H1 (cell line): ENCODE results near the gene MOCS1. TPM values are rescaled to one million over a fixed set of nuclear protein-coding genes. Genes with fewer than 3 reads are reported as not detected.

Experiments used
- CTCF ChIA-PET: fragments of 300-600 bp; sonication (Branson Sonifier 250); formaldehyde crosslinking; loops from one replicate; lab custom pipeline; 2021; ENCODE audit not compliant: partially characterized antibody; lab: Charles Lee
- POLR2A ChIA-PET: fragments of 300-600 bp; sonication (Branson Sonifier 250); formaldehyde crosslinking; loops from one replicate; lab custom pipeline; 2021; ENCODE audit warnings: inconsistent platforms; ENCODE audit not compliant: partially characterized antibody; lab: Charles Lee
- DNase-seq, 2 experiments: peaks; one replicate each; pipeline versions ENCODE4 v3.0.0 to v3.0.0-alpha.2; 2010 to 2022; ENCODE audit warnings: low spot score in 2 of 2, low read depth in 1 of 2, mixed read lengths in 1 of 2
- FAIRE-seq: peaks from 2 replicates; lab custom pipeline; 2011; peaks lifted over from hg19 to GRCh38; lab: Jason Lieb, UNC
- H2AFZ ChIP-seq: 2 replicates; pipeline ENCODE4 v1.8.1; 2012; ENCODE audit warnings: low read length, inconsistent platforms
- H2AK5ac ChIP-seq: 2 replicates; pipeline ENCODE4 v1.6.1; 2013; ENCODE audit warnings: low read depth, low read length
- H2BK120ac ChIP-seq: replicated peaks from 2 replicates; pipeline ENCODE3; 2013; ENCODE audit warnings: low read depth, low read length, inconsistent platforms
- H2BK12ac ChIP-seq: 2 replicates; pipeline ENCODE4 v1.6.1; 2013; ENCODE audit warnings: low read depth, low read length
- H2BK15ac ChIP-seq: 2 replicates; pipeline ENCODE4 v1.6.1; 2013; ENCODE audit warnings: low read length
- H2BK20ac ChIP-seq: 2 replicates; pipeline ENCODE4 v1.6.1; 2013; ENCODE audit warnings: low read length
- H2BK5ac ChIP-seq: 2 replicates; pipeline ENCODE4 v1.6.1; 2013; ENCODE audit warnings: low read depth, low read length
- H3K14ac ChIP-seq: 2 replicates; pipeline ENCODE4 v1.6.1; 2013; ENCODE audit warnings: inconsistent platforms; ENCODE audit not compliant: insufficient read length
- H3K18ac ChIP-seq: 2 replicates; pipeline ENCODE4 v1.6.1; 2013; ENCODE audit warnings: low read length; ENCODE audit errors: extremely low read depth
- H3K23ac ChIP-seq: 2 replicates; pipeline ENCODE4 v1.6.1; 2013; ENCODE audit warnings: inconsistent platforms; ENCODE audit not compliant: insufficient read length
- H3K23me2 ChIP-seq: 2 replicates; pipeline ENCODE4 v1.6.1; 2013; ENCODE audit warnings: low read depth, low read length
- H3K27ac ChIP-seq: 2 replicates; pipeline ENCODE4 v1.6.1; 2011; ENCODE audit warnings: low read depth, low read length, inconsistent platforms
- H3K27me3 ChIP-seq, 4 experiments: replicated peaks in 1 of 4; 1 replicate in 1 of 4; 2 replicates in 3 of 4; pipeline versions ENCODE4 v1.6.1 to v1.8.1; 2011 to 2013; ENCODE audit warnings: low read length in 3 of 4, mild to moderate bottlenecking in 3 of 4, inconsistent platforms in 2 of 4, mixed read lengths in 2 of 4, moderate library complexity in 1 of 4; ENCODE audit not compliant: control insufficient read depth in 3 of 4, insufficient read depth in 3 of 4; ENCODE audit errors: extremely low read depth in 1 of 4
- H3K36me3 ChIP-seq, 4 experiments: 2 replicates each; pipeline versions ENCODE4 v1.6.1 to v1.8.1; 2011 to 2013; ENCODE audit warnings: mild to moderate bottlenecking in 4 of 4, low read length in 3 of 4, moderate library complexity in 2 of 4, control low read depth in 1 of 4, inconsistent platforms in 1 of 4; ENCODE audit not compliant: insufficient read depth in 4 of 4, control insufficient read depth in 2 of 4
- H3K4ac ChIP-seq: replicated peaks from 2 replicates; pipeline ENCODE3; 2013; ENCODE audit warnings: low read length, low read depth, mixed read lengths, inconsistent platforms; ENCODE audit not compliant: insufficient read length
- H3K4me1 ChIP-seq, 4 experiments: replicated peaks in 1 of 4; 1 replicate in 1 of 4; 2 replicates in 3 of 4; pipeline versions ENCODE4 v1.6.1 to v1.8.1; 2011 to 2013; ENCODE audit warnings: low read length in 3 of 4, inconsistent platforms in 2 of 4, mixed read lengths in 1 of 4; ENCODE audit not compliant: insufficient read depth in 4 of 4, control insufficient read depth in 3 of 4
- H3K4me2 ChIP-seq, 2 experiments: 2 replicates each; pipeline versions ENCODE4 v1.6.1 to v1.8.1; 2011 to 2013; ENCODE audit warnings: low read depth in 2 of 2, low read length in 2 of 2, control low read depth in 1 of 2, inconsistent platforms in 1 of 2, mild to moderate bottlenecking in 1 of 2; ENCODE audit not compliant: insufficient read depth in 1 of 2
- H3K4me3 ChIP-seq, 4 experiments: fragments of 200-600, 300-600 bp in 1 of 4; sonication (generic), shearing (Covaris generic), sonication (Bioruptor Twin) in 1 of 4; 2 replicates each; pipeline versions ENCODE4 v1.5.1 to v1.8.1; 2011 to 2016; ENCODE audit warnings: low read length in 4 of 4, low read depth in 3 of 4, control low read depth in 2 of 4, inconsistent platforms in 2 of 4, mild to moderate bottlenecking in 2 of 4, mixed read lengths in 1 of 4, moderate library complexity in 1 of 4; ENCODE audit not compliant: insufficient read depth in 2 of 4; ENCODE audit errors: extremely low read depth in 1 of 4
- H3K56ac ChIP-seq: replicated peaks from 2 replicates; pipeline ENCODE3; 2013; ENCODE audit warnings: low read depth, mild to moderate bottlenecking, mixed read lengths, low read length, inconsistent platforms; ENCODE audit not compliant: insufficient read length
- H3K79me1 ChIP-seq: 2 replicates; pipeline ENCODE4 v1.6.1; 2013; ENCODE audit warnings: low read depth, low read length, control low read depth
- H3K79me2 ChIP-seq, 2 experiments: 2 replicates each; pipeline versions ENCODE4 v1.6.1 to v1.8.1; 2012 to 2013; ENCODE audit warnings: low read length in 2 of 2, mild to moderate bottlenecking in 2 of 2, inconsistent platforms in 1 of 2; ENCODE audit not compliant: insufficient read depth in 2 of 2, control insufficient read depth in 1 of 2
- H3K9ac ChIP-seq, 4 experiments: replicated peaks in 1 of 4; 1 replicate in 1 of 4; 2 replicates in 3 of 4; pipeline versions ENCODE4 v1.6.1 to v1.8.1; 2011 to 2013; ENCODE audit warnings: low read depth in 3 of 4, low read length in 3 of 4, control low read depth in 2 of 4, mild to moderate bottlenecking in 2 of 4, moderate library complexity in 2 of 4, inconsistent platforms in 1 of 4; ENCODE audit errors: extremely low read depth in 1 of 4
- H3K9me3 ChIP-seq, 2 experiments: 2 replicates each; pipeline versions ENCODE4 v1.6.1 to v1.8.1; 2012 to 2013; ENCODE audit warnings: mild to moderate bottlenecking in 2 of 2, moderate library complexity in 2 of 2, control low read depth in 1 of 2, inconsistent platforms in 1 of 2, low read depth in 1 of 2, low read length in 1 of 2, mixed read lengths in 1 of 2; ENCODE audit not compliant: insufficient read depth in 2 of 2
- H4K20me1 ChIP-seq, 2 experiments: replicated peaks in 1 of 2; 2 replicates each; pipeline versions ENCODE3 to v1.8.1; 2011 to 2013; ENCODE audit warnings: inconsistent platforms in 2 of 2, low read length in 2 of 2, mild to moderate bottlenecking in 1 of 2; ENCODE audit not compliant: insufficient read depth in 2 of 2, control insufficient read depth in 1 of 2
- H4K5ac ChIP-seq: 2 replicates; pipeline ENCODE4 v1.6.1; 2013; ENCODE audit warnings: low read length, low read depth, mixed read lengths, inconsistent platforms; ENCODE audit not compliant: insufficient read length
- H4K8ac ChIP-seq: 2 replicates; pipeline ENCODE4 v1.8.0; 2013; ENCODE audit warnings: mild to moderate bottlenecking, moderate library complexity, low read length, inconsistent platforms; ENCODE audit not compliant: insufficient read depth; ENCODE audit errors: extremely low read depth
- H4K91ac ChIP-seq: replicated peaks from 2 replicates; pipeline ENCODE3; 2013; ENCODE audit warnings: low read length, mixed read lengths, inconsistent platforms; ENCODE audit not compliant: insufficient read length
- GTF2F1 ChIP-seq: IDR thresholded peaks from 2 replicates; pipeline ENCODE4 v1.6.1; 2012; ENCODE audit warnings: low read depth, low read length, improper control_type of control experiment, borderline replicate concordance
- HDAC2 ChIP-seq, 2 experiments: fragments of 300-600 bp in 1 of 2; sonication (generic) in 1 of 2; IDR thresholded peaks; 2 replicates each; pipeline ENCODE4 v1.6.1; 2011 to 2012; ENCODE audit warnings: low read depth in 2 of 2, low read length in 2 of 2, mild to moderate bottlenecking in 2 of 2, moderate library complexity in 2 of 2, borderline replicate concordance in 1 of 2, inconsistent platforms in 1 of 2
- WGBS, 2 experiments: shearing (Covaris generic) in 1 of 2; methylation state at CpG; one replicate each; pipeline versions ENCODE4 v1.1.6 to v1.1.7; 2013 to 2015; ENCODE audit warnings: low lambda C conversion rate in 2 of 2, mixed read lengths in 2 of 2, inconsistent platforms in 1 of 2, low coverage in 1 of 2, missing lambda C conversion rate in 1 of 2; ENCODE audit not compliant: insufficient replicate concordance in 2 of 2, insufficient coverage in 1 of 2, insufficient read length in 1 of 2; ENCODE audit errors: extremely low coverage in 1 of 2, missing lambda C conversion rate in 1 of 2; 5-methylcytosine and 5-hydroxymethylcytosine counted together
- polyA plus RNA-seq, 7 experiments: library from polyadenylated mRNA; depleted of rRNA in 3 of 7; stranded (reverse) in 5 of 7; unstranded in 2 of 7; fragments of >200 nt in 5 of 7; fragments of 200-250 nt in 2 of 7; gene quantifications; 1 replicate in 5 of 7; 2 replicates in 1 of 7; 4 replicates in 1 of 7; pipeline versions ENCODE4 v1.2.1 to v1.2.3, GENCODE V29; 2011 to 2013; ENCODE audit warnings: missing spikeins in 2 of 7, mixed read lengths in 2 of 7
- total RNA-seq: library from RNA; stranded (reverse); fragmentation: NEBNext Ultra II Directional; extraction: Animal tissue kit (Norgen Biotek cat#: 25700); gene quantifications from 2 replicates; pipeline ENCODE4 v1.2.1, GENCODE V29; 2021

MOCS1 gene
- total and polyA plus RNA-seq, 2 of the 8 experiments (the other 6 are each of a cell fraction or from before 2014, with no cell fraction given): 13.4 to 19.7 TPM

GRCh38 chr6:39952167-39952566 lies 17.9 kb upstream of the MOCS1 start:
- POLR2A ChIA-PET: no interaction called here

More at GRCh38 chr6:39952167-39952566, 17.9 kb upstream of the MOCS1 start:
- DNase-seq: no peak
- H3K56ac ChIP-seq: no peak overlapping the region
- H2BK12ac ChIP-seq: no peak overlapping the region
- no peak for TF ChIP-seq HDAC2 (IDR thresholded peaks at IDR 0.05; ENCODE audit: borderline replicate concordance in 1 of 2, low read depth in 2 of 2, low read length in 2 of 2)
- TF ChIP-seq GTF2F1: no peak
- H3K14ac ChIP-seq: no peak overlapping the region
- H3K4me2 ChIP-seq: no peak overlapping the region
- FAIRE-seq: no peak
- H2BK5ac ChIP-seq: no peak overlapping the region
- no peaks in the 10 kb centered on the region for H3K79me1 ChIP-seq
- H2AK5ac ChIP-seq: no peak overlapping the region
- no peak overlapping the region for H3K23ac ChIP-seq
- H3K9ac ChIP-seq: no peak overlapping the region
- H4K8ac ChIP-seq: no peak overlapping the region
- H4K20me1 ChIP-seq: no peaks in the 10 kb centered on the region
- CTCF ChIA-PET: no interaction called here
- no peak overlapping the region for H4K5ac ChIP-seq
- no peak overlapping the region for H2BK20ac ChIP-seq
- WGBS, 2 experiments: 91% methylated on average over 4 of the region's 4 CpGs; no CpG with 5 or more reads in 1 of the 2 experiments
- H3K4me3 ChIP-seq: no peak overlapping the region
- no peaks in the 10 kb centered on the region for H3K23me2 ChIP-seq
- H2BK120ac ChIP-seq: no peak overlapping the region
- H2BK15ac ChIP-seq: no peak overlapping the region
- no peak overlapping the region for H2AFZ ChIP-seq
- no peaks in the 10 kb centered on the region for H3K9me3 ChIP-seq
- no peak overlapping the region for H3K18ac ChIP-seq
- H3K4ac ChIP-seq: no peak overlapping the region
- H3K27ac ChIP-seq: no peak overlapping the region
- H3K27me3 ChIP-seq: no peaks in the 10 kb centered on the region; a peak in 1 of 7 replicates
- peaks cover 5 to 15% (median 9%) of the 10 kb centered on the region in 4 experiments for H3K4me1 ChIP-seq
- no peaks in the 10 kb centered on the region for H3K79me2 ChIP-seq
- H4K91ac ChIP-seq: no peak overlapping the region
- no peaks in the 10 kb centered on the region for H3K36me3 ChIP-seq
